Left ventricle myocardium superior (tissue), 1 donor: ENCODE measurements around the gene LCE1A. TPM values are rescaled to one million over a fixed set of nuclear protein-coding genes. Genes with fewer than 3 reads are reported as not detected.

Experiments
- ATAC-seq: fragments of 200-7000 bp; cut with Tn5 transposase; one replicate; pipeline ENCODE4 v1.9.1; 2020; ENCODE audit warnings: mild to moderate bottlenecking, moderate library complexity
- DNase-seq: peaks from one replicate; pipeline ENCODE4 v3.0.0-alpha.2; 2020
- intact Hi-C: fragments of 100-400 bp; cut with micrococcal nuclease; formaldehyde crosslinking; loops from one replicate; pipeline ENCODE4 v1.11.0; 2022
- total RNA-seq: library from RNA; stranded (reverse); fragmentation: NEBNext Ultra II Directional; extraction: Animal tissue kit (Norgen Biotek cat#: 25700); gene quantifications from one replicate; pipeline ENCODE4 v1.2.1, GENCODE V29; 2021
- donor health status: DM: no; HTN: yes; CAD: no; lungs with severe emphysema.

LCE1A gene
- total RNA-seq, 1 donor from 2014 or later: not detected

DNA sequence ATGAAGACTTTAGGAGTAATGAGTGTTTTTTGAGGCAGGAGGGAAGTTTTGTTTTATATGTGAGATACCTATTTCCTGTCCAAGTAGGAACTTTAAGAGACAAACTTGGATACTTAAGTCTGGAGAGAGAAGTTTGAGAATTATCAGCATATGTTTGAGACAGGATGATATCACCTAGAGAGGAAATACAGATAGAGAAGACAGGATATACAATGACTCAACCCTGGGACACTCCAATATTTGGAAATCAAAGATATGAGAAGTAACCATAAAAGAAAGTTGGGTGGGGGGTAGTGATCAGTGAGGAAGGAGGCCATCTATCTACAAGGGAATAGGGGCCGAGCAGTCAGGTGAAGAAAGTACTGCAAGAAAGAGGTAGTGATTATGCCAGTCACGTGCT, 39.0 kb downstream of the LCE1A start:
- DNase-seq (no peak), ATAC-seq (no peak)
- intact Hi-C loops: no loop called here

DNA sequence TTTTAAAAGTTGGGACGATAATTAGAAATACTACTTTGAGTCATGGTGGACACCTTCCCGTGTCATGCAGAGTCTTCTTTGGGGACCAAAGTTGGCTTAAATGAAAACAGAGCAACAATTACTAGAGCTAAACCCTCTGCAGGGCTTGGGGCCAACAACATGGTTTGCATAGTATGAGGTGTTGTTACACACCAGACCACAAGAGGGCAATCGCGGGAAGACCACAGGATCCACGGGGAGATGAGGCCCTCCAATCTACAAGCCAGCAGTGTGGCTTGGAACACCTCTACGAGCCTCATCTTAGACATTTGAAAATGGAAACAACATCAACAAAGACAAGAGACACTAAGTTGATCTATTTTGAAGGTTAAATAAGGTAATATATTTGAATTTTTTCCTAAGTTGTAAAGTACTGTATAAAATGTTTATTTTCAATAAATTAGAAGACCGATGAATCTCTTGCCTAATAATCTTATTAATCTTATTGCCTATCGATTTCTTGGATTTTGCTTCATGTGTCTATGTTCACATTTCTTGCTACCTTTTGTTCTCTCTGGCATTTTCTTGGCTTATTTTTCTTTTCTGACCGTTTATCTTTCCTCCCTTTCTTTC, 42.6 kb downstream of the LCE1A start:
- peak; percentile 43 for ATAC-seq
- intact Hi-C loops: no loop called here
- DNase-seq: peak; percentile 32

DNA sequence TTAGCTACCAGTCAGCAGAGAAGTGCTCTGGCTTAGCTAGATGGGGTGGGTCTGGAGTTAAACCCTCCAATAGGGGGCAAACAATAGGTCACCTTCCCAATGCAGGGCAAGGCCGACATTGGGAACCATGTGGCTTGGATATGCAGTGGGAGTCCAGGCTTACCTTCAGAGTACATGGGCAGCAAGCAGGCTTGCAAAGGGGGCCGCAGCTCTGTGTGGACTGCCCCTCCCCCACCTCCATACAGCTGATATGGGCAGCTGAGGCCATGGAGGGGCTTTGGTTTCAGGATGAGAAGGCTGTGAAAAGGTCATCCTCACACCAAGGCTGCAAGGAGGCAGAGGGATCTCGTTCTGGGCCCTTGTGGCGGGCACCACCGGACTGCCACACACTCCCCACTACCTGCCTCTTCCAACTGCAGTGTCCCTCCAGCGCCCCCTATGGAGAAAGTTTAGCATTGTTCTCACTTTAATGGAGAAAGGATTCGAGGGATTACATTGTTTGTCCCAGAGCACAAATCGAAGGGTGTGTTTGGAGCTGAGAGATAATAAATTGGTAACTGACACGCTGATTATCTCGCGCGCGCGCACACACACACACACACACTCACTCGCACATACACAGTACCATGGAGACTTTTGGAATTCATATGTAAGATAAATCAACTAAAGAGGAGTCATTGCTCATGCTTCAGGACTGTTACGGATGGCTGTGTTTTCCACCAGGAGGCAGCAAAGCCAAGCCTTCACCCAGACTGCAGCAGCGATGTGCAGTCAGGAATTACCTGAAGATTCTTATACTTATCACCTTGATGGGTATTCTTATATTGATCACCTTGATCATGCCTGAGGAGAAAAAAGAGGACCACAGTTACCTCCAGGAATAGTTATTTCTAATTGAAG, 43.8 kb downstream of the LCE1A start:
- DNase-seq: no peak
- intact Hi-C loops: no loop called here
- ATAC-seq: no peak

DNA sequence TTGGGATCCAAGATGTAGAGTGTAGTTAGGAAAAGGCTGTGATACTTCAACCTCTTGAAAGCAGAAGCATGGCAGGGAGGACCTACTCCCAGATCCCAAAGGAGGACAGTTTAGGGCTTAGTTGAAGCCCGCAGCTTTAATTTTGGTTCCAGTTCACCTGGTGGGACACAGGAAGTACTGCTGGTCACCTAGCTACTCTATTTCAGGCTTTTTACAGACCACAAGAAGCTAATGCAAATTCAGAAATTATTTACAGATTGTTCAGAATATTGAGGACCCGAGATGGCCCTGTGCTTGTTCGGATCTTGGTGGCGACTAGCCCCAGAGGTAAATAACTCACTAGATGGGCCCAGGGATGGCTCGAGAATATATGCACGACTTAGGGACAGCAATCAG, 44.5 kb downstream of the LCE1A start:
- ATAC-seq: no peak
- no peak for DNase-seq
- intact Hi-C loops: no loop called here

DNA sequence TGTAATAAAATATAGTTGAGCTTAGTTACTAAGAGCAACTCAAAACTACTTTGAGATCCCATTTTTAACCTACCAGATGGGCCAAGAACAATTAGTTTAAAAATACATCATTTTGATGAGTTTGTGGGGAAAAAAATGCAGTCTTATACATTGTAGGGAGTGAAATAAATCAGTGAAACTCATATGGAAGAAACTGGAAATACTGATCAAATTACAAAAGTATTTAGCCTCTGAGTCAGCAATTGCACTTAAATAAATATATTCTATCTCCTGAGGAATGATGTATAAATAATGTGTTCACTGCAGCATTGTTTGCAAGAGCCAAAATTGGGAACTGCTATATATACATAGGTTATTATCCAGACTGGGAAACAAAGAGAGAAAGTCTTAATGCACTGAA, 46.2 kb downstream of the LCE1A start:
- DNase-seq (no peak), ATAC-seq (no peak)
- intact Hi-C loops: no loop called here

DNA sequence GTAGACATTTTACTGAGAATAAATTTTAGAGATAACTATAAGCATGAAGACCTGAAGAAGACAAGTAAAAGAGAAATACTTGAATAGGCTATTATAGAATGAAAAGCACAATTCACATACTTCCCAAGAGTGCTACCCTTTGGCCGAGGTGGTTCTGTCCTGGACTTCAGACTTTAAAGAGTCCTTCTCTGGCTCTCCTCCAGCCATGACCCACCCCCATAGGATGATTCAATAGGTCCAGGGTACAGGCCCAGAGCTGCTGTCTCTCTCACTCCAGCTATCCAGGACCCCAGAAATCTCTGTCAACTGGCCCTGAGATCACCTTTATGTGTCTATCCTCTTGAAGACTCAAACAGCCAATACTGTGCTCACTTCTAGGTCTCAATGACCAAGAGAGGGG, 49.6 kb downstream of the LCE1A start:
- intact Hi-C loops: no loop called here
- no peak for ATAC-seq
- DNase-seq: no peak

Other genes with a start within 250 kb of the LCE1A start
- gene LCE3D, start 247.0 kb upstream of the LCE1A start, total RNA-seq: not detected
- gene LCE3C, start 227.2 kb upstream of the LCE1A start, total RNA-seq: not detected
- not detected for gene LCE3B, start 213.7 kb upstream of the LCE1A start, total RNA-seq
- not detected for gene LCE3A, start 204.4 kb upstream of the LCE1A start, total RNA-seq
- not detected for gene LCE2D, start 164.1 kb upstream of the LCE1A start, total RNA-seq
- not detected for gene LCE2C, start 152.2 kb upstream of the LCE1A start, total RNA-seq
- gene LCE2B, start 141.3 kb upstream of the LCE1A start, total RNA-seq: not detected
- not detected for gene LCE2A, start 129.1 kb upstream of the LCE1A start, total RNA-seq
- gene LCE4A, start 119.3 kb upstream of the LCE1A start, total RNA-seq: not detected
- gene KPRP, start 69.4 kb upstream of the LCE1A start, total RNA-seq: not detected
- not detected for gene LCE1F, start 52.3 kb upstream of the LCE1A start, total RNA-seq
- gene LCE1E, start 41.2 kb upstream of the LCE1A start, total RNA-seq: not detected
- not detected for gene LCE1D, start 30.8 kb upstream of the LCE1A start, total RNA-seq
- gene LCE1C, start 20.8 kb upstream of the LCE1A start, total RNA-seq: not detected
- gene LCE1B, start 15.5 kb upstream of the LCE1A start, total RNA-seq: not detected
- gene LCE6A, start 15.4 kb downstream of the LCE1A start, total RNA-seq: not detected
- not detected for gene LCE7A, start 32.5 kb downstream of the LCE1A start, total RNA-seq
- gene SMCP, start 50.8 kb downstream of the LCE1A start, total RNA-seq: not detected
- gene IVL, start 81.1 kb downstream of the LCE1A start, total RNA-seq: not detected
- not detected for gene SPRR5, start 119.7 kb downstream of the LCE1A start, total RNA-seq
- not detected for gene SPRR4, start 143.2 kb downstream of the LCE1A start, total RNA-seq
- gene SPRR1A, start 156.6 kb downstream of the LCE1A start, total RNA-seq: not detected
- not detected for gene SPRR3, start 174.3 kb downstream of the LCE1A start, total RNA-seq
- not detected for gene SPRR1B, start 203.7 kb downstream of the LCE1A start, total RNA-seq
- not detected for gene SPRR2D, start 213.6 kb downstream of the LCE1A start, total RNA-seq
- not detected for gene SPRR2A, start 230.0 kb downstream of the LCE1A start, total RNA-seq
- not detected for gene SPRR2B, start 244.1 kb downstream of the LCE1A start, total RNA-seq